NB4 (cell line): ENCODE data around the gene SEC31B.

ENCODE experiments used
- CTCF ChIP-seq: IDR thresholded peaks from one replicate; pipeline ENCODE4 v1.5.1; 2012; ENCODE audit warnings: low read depth, low read length
- MYC ChIP-seq: IDR thresholded peaks from 2 replicates; pipeline ENCODE4 v1.6.1; 2011; ENCODE audit warnings: low read depth, low read length
- POLR2A ChIP-seq: IDR thresholded peaks from 2 replicates; pipeline ENCODE4 v1.6.1; 2011; ENCODE audit warnings: mild to moderate bottlenecking; ENCODE audit not compliant: insufficient read length; ENCODE audit errors: extremely low read depth

GRCh38 chr10:100519311-100520051 is at the start of gene SEC31B:
- no peak for TF ChIP-seq MYC
- TF ChIP-seq POLR2A: no peak
- no peak for TF ChIP-seq CTCF
